Smooth muscle cell (in vitro differentiated cells): ENCODE results near the gene CLCN3. TPM values are rescaled to one million over a fixed set of nuclear protein-coding genes. Genes with fewer than 3 reads are reported as not detected.

ENCODE experiments used
- DNase-seq: peaks from one replicate; lab custom pipeline; 2025; ENCODE audit not compliant: unreplicated experiment; lab: John Stamatoyannopoulos, UW
- H2AFZ ChIP-seq: fragments of 200-600 bp; sonication (generic); 2 replicates; pipeline ENCODE4 v1.6.0; 2016; ENCODE audit warnings: antibody characterized with exemption, low read depth, mild to moderate bottlenecking
- H3F3A ChIP-seq: fragments of 200-600 bp; sonication (generic); 2 replicates; pipeline ENCODE4 v1.6.0; 2017; ENCODE audit warnings: antibody characterized with exemption, low read depth
- H3K27ac ChIP-seq: fragments of 200-600 bp; sonication (generic); 2 replicates; pipeline ENCODE4 v1.5.1; 2016; ENCODE audit warnings: low read depth, mild to moderate bottlenecking
- H3K27me3 ChIP-seq: fragments of 200-600 bp; sonication (generic); 2 replicates; pipeline ENCODE4 v1.6.1; 2016; ENCODE audit warnings: low read depth, mild to moderate bottlenecking
- H3K36me3 ChIP-seq: fragments of 200-600 bp; sonication (generic); 2 replicates; pipeline ENCODE4 v1.5.1; 2016; ENCODE audit warnings: low read depth
- H3K4me1 ChIP-seq: fragments of 200-600 bp; sonication (generic); 2 replicates; pipeline ENCODE4 v1.5.1; 2016; ENCODE audit warnings: low read depth
- H3K4me2 ChIP-seq: fragments of 200-600 bp; sonication (generic); 2 replicates; pipeline ENCODE4 v1.6.0; 2016; ENCODE audit warnings: mild to moderate bottlenecking
- H3K4me3 ChIP-seq: fragments of 200-600 bp; sonication (generic); 2 replicates; pipeline ENCODE4 v1.5.1; 2016; ENCODE audit warnings: mild to moderate bottlenecking
- H3K79me2 ChIP-seq: fragments of 200-600 bp; sonication (generic); 2 replicates; pipeline ENCODE4 v1.6.0; 2016; ENCODE audit warnings: low read depth, mild to moderate bottlenecking
- H3K9ac ChIP-seq: fragments of 200-600 bp; sonication (generic); 2 replicates; pipeline ENCODE4 v1.6.0; 2016; ENCODE audit warnings: low read depth
- H3K9me3 ChIP-seq: fragments of 200-600 bp; sonication (generic); replicated peaks from 2 replicates; pipeline ENCODE4 v1.5.1; 2016; ENCODE audit warnings: low read depth
- H4K20me1 ChIP-seq: fragments of 200-600 bp; sonication (generic); 2 replicates; pipeline ENCODE4 v1.6.0; 2016; ENCODE audit warnings: low read depth
- WGBS: methylation state at CpG from one replicate; pipeline ENCODE4 v1.1.7; 2016; ENCODE audit warnings: low lambda C conversion rate; 5-methylcytosine and 5-hydroxymethylcytosine counted together
- polyA plus RNA-seq: library from polyadenylated mRNA; unstranded; fragments of >200 nt; fragmentation: Nextera tagmentation; extraction: Ambion mirVana; gene quantifications from 2 replicates; pipeline ENCODE4 v1.2.1, GENCODE V29; 2016
- total RNA-seq: library from RNA; depleted of rRNA; stranded (reverse); fragments of >200 nt; gene quantifications from 2 replicates; pipeline ENCODE4 v1.2.3, GENCODE V29; 2014
- TF ChIP-seq, protein P1 (sequence below): fragments of 200-600 bp; sonication (generic); IDR thresholded peaks from 2 replicates; pipeline ENCODE4 v1.5.1; 2017; ENCODE audit warnings: borderline replicate concordance, mild to moderate bottlenecking, antibody characterized with exemption; ENCODE audit not compliant: insufficient read depth, poor library complexity, severe bottlenecking

Gene CLCN3
- total and polyA plus RNA-seq, 2 experiments from 2014 or later: 13.7 to 41.2 TPM

DNA sequence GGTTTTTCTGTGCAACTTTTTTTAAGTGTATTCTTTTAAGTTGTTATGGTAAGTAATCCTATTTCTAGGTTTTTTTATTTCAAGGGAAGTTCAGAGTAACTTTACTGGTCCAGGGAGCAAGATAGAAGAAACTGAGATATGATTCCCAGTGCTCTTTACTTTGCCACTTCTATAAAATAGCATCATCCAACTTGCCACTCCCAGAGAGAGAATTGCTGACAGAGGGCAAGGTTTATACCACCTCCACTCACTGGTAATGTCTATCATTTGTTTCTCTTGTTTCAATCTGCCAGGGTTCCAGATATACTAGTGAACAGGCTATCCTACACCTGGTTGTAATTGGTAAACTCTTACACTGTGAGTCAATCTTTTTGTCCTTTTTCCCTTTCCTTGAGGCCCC, 3.5 kb upstream of the CLCN3 start:
- no peak overlapping the region for H2AFZ ChIP-seq
- H3K4me1 ChIP-seq: peaks cover 18% of the 10 kb centered on the region
- no peaks in the 10 kb centered on the region for H3K9me3 ChIP-seq
- no peak overlapping the region for H3K4me2 ChIP-seq
- H3K36me3 ChIP-seq: no peaks in the 10 kb centered on the region
- peaks cover 9% of the 10 kb centered on the region for H3F3A ChIP-seq
- H3K27me3 ChIP-seq: no peaks in the 10 kb centered on the region
- no peak for DNase-seq
- H3K9ac ChIP-seq: no peak overlapping the region
- H3K4me3 ChIP-seq: no peak overlapping the region
- TF ChIP-seq, protein P1, sequence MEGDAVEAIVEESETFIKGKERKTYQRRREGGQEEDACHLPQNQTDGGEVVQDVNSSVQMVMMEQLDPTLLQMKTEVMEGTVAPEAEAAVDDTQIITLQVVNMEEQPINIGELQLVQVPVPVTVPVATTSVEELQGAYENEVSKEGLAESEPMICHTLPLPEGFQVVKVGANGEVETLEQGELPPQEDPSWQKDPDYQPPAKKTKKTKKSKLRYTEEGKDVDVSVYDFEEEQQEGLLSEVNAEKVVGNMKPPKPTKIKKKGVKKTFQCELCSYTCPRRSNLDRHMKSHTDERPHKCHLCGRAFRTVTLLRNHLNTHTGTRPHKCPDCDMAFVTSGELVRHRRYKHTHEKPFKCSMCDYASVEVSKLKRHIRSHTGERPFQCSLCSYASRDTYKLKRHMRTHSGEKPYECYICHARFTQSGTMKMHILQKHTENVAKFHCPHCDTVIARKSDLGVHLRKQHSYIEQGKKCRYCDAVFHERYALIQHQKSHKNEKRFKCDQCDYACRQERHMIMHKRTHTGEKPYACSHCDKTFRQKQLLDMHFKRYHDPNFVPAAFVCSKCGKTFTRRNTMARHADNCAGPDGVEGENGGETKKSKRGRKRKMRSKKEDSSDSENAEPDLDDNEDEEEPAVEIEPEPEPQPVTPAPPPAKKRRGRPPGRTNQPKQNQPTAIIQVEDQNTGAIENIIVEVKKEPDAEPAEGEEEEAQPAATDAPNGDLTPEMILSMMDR: no peak
- H4K20me1 ChIP-seq: no peaks in the 10 kb centered on the region
- no peak overlapping the region for H3K27ac ChIP-seq
- peaks cover 13% of the 10 kb centered on the region for H3K79me2 ChIP-seq

DNA sequence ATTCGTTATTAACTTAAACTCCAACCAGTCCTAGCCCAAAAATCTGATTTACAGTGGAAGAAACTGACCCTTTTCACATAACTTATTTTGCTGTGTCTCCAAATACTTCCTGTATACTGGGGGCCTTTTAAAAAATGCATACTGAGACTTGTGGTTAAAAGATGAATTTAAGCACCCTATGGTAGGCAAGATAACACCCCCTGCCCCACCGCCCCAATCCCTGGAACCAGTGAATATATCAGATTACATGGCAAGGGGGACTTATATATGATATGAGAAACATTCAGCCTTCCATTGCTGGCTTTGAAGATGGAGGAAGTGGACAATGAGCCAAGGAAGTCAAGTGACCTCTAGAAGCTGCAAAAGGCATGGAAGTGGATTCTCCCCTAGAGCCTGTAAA, 3.1 kb upstream of the CLCN3 start:
- H3K4me1 ChIP-seq: peaks cover 22% of the 10 kb centered on the region
- no peak overlapping the region for H2AFZ ChIP-seq
- no peaks in the 10 kb centered on the region for H3K27me3 ChIP-seq
- H4K20me1 ChIP-seq: no peaks in the 10 kb centered on the region
- H3K4me3 ChIP-seq: no peak overlapping the region
- no peak overlapping the region for H3K4me2 ChIP-seq
- WGBS: 78% methylated on average over 2 of the region's 2 CpGs
- peaks cover 18% of the 10 kb centered on the region for H3K79me2 ChIP-seq
- no peak overlapping the region for H3K27ac ChIP-seq
- DNase-seq: no peak
- H3K9me3 ChIP-seq: no peaks in the 10 kb centered on the region
- no peak overlapping the region for H3K9ac ChIP-seq
- peaks cover 10% of the 10 kb centered on the region for H3F3A ChIP-seq
- H3K36me3 ChIP-seq: no peaks in the 10 kb centered on the region
- TF ChIP-seq, protein P1: no peak

DNA sequence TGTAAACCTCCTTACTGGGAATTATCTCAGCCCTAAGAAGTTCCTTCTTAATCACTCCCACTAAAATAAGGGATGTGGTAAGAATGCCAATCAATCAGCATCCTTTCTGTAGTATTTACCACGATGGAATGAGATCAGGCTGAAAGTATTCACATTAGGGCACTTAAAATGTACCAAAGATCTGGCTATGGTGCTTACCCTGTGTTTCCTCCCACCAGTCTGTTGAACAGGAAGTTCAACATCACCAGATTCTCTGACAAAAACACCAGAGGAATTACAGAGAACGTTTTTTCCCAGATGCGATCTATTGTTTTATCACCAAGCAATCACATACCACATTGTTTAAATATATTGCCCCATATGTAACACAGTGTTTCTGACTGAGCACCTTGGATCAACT, 2.1 kb upstream of the CLCN3 start:
- Histone ChIP-seq H3K9me3 (no peaks in the 10 kb centered on the region), H4K20me1 (no peaks in the 10 kb centered on the region), H3K4me2 (no peak overlapping the region), H3K27ac (peak overlapping the region; percentile 95), H3K4me1 (peaks cover 30% of the 10 kb centered on the region), H3F3A (peaks cover 10% of the 10 kb centered on the region), H2AFZ (no peak overlapping the region), H3K4me3 (no peak overlapping the region), H3K27me3 (no peaks in the 10 kb centered on the region), H3K36me3 (no peaks in the 10 kb centered on the region), H3K9ac (no peak overlapping the region), H3K79me2 (peaks cover 28% of the 10 kb centered on the region)
- TF ChIP-seq, protein P1: no peak
- WGBS: 56% methylated on average over 3 of the region's 3 CpGs
- DNase-seq: no peak

DNA sequence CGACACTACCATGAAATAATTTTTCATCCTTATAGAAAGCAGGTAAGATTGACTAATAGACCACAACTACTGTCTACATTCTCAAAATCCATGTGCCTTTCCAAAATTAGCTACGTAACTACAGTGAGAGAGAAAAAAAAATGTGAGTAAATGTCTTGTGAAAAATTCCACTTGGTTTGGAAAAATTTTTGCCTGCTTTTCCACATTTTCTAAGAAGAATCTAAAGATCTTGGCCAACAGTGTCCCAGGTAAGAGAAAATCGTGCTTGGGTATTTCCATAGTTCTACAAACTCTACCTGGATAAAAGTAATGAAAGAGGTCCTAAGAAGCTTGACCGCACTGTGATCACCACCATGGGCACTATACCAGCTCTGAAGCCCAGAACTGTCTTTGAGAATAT, 1.4 kb upstream of the CLCN3 start:
- Histone ChIP-seq H3K4me1 (peaks cover 25% of the 10 kb centered on the region), H4K20me1 (no peaks in the 10 kb centered on the region), H3K4me2 (peak overlapping the region; percentile 82), H3K27ac (peak overlapping the region; percentile 95), H2AFZ (peak overlapping the region; percentile 97), H3F3A (peaks cover 10% of the 10 kb centered on the region), H3K4me3 (peak overlapping the region; percentile 73), H3K9ac (peak overlapping the region; percentile 96), H3K27me3 (no peaks in the 10 kb centered on the region), H3K79me2 (peaks cover 35% of the 10 kb centered on the region), H3K36me3 (no peaks in the 10 kb centered on the region), H3K9me3 (no peaks in the 10 kb centered on the region)
- TF ChIP-seq, protein P1: no peak
- DNase-seq: no peak
- 88% methylated on average over 4 of the region's 4 CpGs for WGBS
